ENCODE data around the gene FYN.
"Not testable (repeated sequence)": the region's sequence is repeated elsewhere in the genome, so short reads cannot be mapped to it uniquely, and the experiment has no call there.

The FYN gene

GRCh38 chr6:111789598-111789997 lies 83.7 kb downstream of the FYN start:
- DNase-seq (ENCODE audit: low spot score): no peak

GRCh38 chr6:111788379-111789276 lies 84.6 kb downstream of the FYN start:
- DNase-seq (ENCODE audit: low spot score): no peak

GRCh38 chr6:111786151-111786550 lies 87.1 kb downstream of the FYN start:
- DNase-seq (ENCODE audit: low spot score): not testable (repeated sequence)

- DNase-seq (ENCODE audit: low spot score): peak; percentile 39
Observed at GRCh38 chr6:111784433-111784832, 88.8 kb downstream of the FYN start.

- DNase-seq (ENCODE audit: low spot score): no peak
Observed at GRCh38 chr6:111782887-111783466, 90.3 kb downstream of the FYN start.

GRCh38 chr6:111782192-111782809 lies 91.0 kb downstream of the FYN start:
- DNase-seq (ENCODE audit: low spot score): no peak

- DNase-seq (ENCODE audit: low spot score): no peak
Observed at GRCh38 chr6:111781041-111781708, 92.1 kb downstream of the FYN start.

- DNase-seq (ENCODE audit: low spot score): no peak
Observed at GRCh38 chr6:111780393-111780792, 92.9 kb downstream of the FYN start.

- DNase-seq (ENCODE audit: low spot score): no peak
Observed at GRCh38 chr6:111779660-111780059, 93.6 kb downstream of the FYN start.

GRCh38 chr6:111779031-111779430 lies 94.2 kb downstream of the FYN start:
- no peak for DNase-seq (ENCODE audit: low spot score)

GRCh38 chr6:111777357-111777756 lies 95.9 kb downstream of the FYN start:
- no peak for DNase-seq (ENCODE audit: low spot score)

- DNase-seq (ENCODE audit: low spot score): no peak
Observed at GRCh38 chr6:111776236-111777221, 96.7 kb downstream of the FYN start.

- no peak for DNase-seq (ENCODE audit: low spot score)
Observed at GRCh38 chr6:111775145-111775922, 97.9 kb downstream of the FYN start.

GRCh38 chr6:111774346-111774703 lies 98.9 kb downstream of the FYN start:
- no peak for DNase-seq (ENCODE audit: low spot score)

- DNase-seq (ENCODE audit: low spot score): no peak
Observed at GRCh38 chr6:111773501-111774345, 99.5 kb downstream of the FYN start.

GRCh38 chr6:111772381-111772780 lies 100.9 kb downstream of the FYN start:
- peak; percentile 8 for DNase-seq (ENCODE audit: low spot score)

GRCh38 chr6:111771629-111772028 lies 101.6 kb downstream of the FYN start:
- DNase-seq (ENCODE audit: low spot score): no peak

- DNase-seq (ENCODE audit: low spot score): no peak
Observed at GRCh38 chr6:111771094-111771432, 102.2 kb downstream of the FYN start.

GRCh38 chr6:111770263-111771093 lies 102.8 kb downstream of the FYN start:
- DNase-seq (ENCODE audit: low spot score): no peak

Measured in kidney tubule cell (primary cell).